ENCODE results near the gene STK38. TPM values are rescaled to one million over a fixed set of nuclear protein-coding genes. Genes with fewer than 3 reads are reported as not detected.
A peak's percentile ranks its signal among the peaks of the same experiment; 100 is the strongest.

STK38 gene
- total and polyA plus RNA-seq, 2 of the 13 experiments (the other 11 are each of a cell fraction or from before 2014, with no cell fraction given), result 10.3 to 20.7 TPM

DNA sequence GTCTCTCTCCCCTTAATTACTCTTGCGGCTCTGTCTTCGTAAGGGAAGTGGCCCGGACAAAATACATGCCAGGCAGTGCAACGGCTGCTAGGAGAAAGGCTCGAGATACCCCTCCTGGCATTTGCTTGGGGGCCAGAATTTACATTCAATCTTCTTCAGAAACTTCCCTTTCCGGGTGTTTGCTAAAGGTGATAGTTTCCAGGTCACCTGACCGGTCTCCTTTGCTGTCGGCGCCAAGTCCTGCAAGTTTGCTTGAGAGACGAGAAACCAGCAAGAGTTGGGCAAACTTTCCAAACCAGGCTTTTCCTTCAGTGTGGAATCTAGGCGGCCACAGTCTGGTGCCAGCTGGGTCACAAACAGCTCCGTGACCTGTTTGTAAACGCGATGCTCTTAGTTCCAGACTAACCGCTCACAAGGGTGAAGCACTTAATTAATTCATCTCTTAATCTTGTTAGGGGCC is 46.3 kb upstream of the STK38 start (continued):
- no peak for TF ChIP-seq ZNF788 (CRISPR knock-in tag; IDR thresholded peaks at IDR 0.05; ENCODE audit: borderline replicate concordance)
- no peak for TF ChIP-seq ZNF563 (CRISPR knock-in tag; IDR thresholded peaks at IDR 0.05)
- TF ChIP-seq, protein P1, sequence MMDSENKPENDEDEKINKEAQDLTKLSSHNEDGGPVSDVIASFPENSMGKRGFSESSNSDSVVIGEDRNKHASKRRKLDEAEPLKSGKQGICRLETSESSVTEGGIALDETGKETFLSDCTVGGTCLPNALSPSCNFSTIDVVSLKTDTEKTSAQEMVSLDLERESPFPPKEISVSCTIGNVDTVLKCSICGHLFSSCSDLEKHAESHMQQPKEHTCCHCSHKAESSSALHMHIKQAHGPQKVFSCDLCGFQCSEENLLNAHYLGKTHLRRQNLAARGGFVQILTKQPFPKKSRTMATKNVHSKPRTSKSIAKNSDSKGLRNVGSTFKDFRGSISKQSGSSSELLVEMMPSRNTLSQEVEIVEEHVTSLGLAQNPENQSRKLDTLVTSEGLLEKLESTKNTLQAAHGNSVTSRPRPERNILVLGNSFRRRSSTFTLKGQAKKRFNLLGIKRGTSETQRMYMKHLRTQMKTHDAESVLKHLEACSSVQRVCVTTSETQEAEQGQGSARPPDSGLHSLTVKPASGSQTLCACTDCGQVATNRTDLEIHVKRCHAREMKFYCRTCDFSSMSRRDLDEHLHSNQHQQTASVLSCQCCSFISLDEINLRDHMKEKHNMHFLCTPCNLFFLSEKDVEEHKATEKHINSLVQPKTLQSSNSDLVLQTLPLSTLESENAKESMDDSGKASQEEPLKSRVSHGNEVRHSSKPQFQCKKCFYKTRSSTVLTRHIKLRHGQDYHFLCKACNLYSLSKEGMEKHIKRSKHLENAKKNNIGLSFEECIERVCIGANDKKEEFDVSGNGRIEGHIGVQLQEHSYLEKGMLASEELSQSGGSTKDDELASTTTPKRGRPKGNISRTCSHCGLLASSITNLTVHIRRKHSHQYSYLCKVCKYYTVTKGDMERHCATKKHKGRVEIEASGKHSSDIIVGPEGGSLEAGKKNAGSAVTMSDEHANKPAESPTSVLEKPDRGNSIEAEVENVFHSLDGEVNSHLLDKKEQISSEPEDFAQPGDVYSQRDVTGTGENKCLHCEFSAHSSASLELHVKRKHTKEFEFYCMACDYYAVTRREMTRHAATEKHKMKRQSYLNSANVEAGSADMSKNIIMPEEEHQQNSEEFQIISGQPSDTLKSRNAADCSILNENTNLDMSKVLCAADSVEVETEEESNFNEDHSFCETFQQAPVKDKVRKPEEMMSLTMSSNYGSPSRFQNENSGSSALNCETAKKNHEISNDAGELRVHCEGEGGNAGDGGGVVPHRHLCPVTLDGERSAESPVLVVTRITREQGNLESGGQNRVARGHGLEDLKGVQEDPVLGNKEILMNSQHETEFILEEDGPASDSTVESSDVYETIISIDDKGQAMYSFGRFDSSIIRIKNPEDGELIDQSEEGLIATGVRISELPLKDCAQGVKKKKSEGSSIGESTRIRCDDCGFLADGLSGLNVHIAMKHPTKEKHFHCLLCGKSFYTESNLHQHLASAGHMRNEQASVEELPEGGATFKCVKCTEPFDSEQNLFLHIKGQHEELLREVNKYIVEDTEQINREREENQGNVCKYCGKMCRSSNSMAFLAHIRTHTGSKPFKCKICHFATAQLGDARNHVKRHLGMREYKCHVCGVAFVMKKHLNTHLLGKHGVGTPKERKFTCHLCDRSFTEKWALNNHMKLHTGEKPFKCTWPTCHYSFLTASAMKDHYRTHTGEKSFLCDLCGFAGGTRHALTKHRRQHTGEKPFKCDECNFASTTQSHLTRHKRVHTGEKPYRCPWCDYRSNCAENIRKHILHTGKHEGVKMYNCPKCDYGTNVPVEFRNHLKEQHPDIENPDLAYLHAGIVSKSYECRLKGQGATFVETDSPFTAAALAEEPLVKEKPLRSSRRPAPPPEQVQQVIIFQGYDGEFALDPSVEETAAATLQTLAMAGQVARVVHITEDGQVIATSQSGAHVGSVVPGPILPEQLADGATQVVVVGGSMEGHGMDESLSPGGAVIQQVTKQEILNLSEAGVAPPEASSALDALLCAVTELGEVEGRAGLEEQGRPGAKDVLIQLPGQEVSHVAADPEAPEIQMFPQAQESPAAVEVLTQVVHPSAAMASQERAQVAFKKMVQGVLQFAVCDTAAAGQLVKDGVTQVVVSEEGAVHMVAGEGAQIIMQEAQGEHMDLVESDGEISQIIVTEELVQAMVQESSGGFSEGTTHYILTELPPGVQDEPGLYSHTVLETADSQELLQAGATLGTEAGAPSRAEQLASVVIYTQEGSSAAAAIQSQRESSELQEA (CRISPR knock-in tag; IDR thresholded peaks at IDR 0.05; ENCODE audit: not compliant biosample characterization), result peak; percentile 70
- TF ChIP-seq SRY (CRISPR knock-in tag; IDR thresholded peaks at IDR 0.05), result no peak; the same call in 1 of the 2 replicates
- no peak for TF ChIP-seq HMG20B (CRISPR knock-in tag; conservative IDR thresholded peaks at IDR 0.05)
- TF ChIP-seq GZF1 (CRISPR knock-in tag; IDR thresholded peaks at IDR 0.05), result no peak
- no peak for TF ChIP-seq ZNF282 (IDR thresholded peaks at IDR 0.05; ENCODE audit: partially characterized antibody)
- no peak for TF ChIP-seq NFKB2 (CRISPR knock-in tag; IDR thresholded peaks at IDR 0.05; ENCODE audit: borderline replicate concordance)
- no peak for TF ChIP-seq SUZ12 (IDR thresholded peaks at IDR 0.05; ENCODE audit: low read depth, low read length)
- TF ChIP-seq, protein P2, sequence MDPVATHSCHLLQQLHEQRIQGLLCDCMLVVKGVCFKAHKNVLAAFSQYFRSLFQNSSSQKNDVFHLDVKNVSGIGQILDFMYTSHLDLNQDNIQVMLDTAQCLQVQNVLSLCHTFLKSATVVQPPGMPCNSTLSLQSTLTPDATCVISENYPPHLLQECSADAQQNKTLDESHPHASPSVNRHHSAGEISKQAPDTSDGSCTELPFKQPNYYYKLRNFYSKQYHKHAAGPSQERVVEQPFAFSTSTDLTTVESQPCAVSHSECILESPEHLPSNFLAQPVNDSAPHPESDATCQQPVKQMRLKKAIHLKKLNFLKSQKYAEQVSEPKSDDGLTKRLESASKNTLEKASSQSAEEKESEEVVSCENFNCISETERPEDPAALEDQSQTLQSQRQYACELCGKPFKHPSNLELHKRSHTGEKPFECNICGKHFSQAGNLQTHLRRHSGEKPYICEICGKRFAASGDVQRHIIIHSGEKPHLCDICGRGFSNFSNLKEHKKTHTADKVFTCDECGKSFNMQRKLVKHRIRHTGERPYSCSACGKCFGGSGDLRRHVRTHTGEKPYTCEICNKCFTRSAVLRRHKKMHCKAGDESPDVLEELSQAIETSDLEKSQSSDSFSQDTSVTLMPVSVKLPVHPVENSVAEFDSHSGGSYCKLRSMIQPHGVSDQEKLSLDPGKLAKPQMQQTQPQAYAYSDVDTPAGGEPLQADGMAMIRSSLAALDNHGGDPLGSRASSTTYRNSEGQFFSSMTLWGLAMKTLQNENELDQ (CRISPR knock-in tag; IDR thresholded peaks at IDR 0.05; ENCODE audit: borderline replicate concordance), result no peak
- no peak for TF ChIP-seq ZFP36 (IDR thresholded peaks at IDR 0.05; ENCODE audit: borderline replicate concordance, low read depth, low read length, partially characterized antibody)
- TF ChIP-seq, protein P3, sequence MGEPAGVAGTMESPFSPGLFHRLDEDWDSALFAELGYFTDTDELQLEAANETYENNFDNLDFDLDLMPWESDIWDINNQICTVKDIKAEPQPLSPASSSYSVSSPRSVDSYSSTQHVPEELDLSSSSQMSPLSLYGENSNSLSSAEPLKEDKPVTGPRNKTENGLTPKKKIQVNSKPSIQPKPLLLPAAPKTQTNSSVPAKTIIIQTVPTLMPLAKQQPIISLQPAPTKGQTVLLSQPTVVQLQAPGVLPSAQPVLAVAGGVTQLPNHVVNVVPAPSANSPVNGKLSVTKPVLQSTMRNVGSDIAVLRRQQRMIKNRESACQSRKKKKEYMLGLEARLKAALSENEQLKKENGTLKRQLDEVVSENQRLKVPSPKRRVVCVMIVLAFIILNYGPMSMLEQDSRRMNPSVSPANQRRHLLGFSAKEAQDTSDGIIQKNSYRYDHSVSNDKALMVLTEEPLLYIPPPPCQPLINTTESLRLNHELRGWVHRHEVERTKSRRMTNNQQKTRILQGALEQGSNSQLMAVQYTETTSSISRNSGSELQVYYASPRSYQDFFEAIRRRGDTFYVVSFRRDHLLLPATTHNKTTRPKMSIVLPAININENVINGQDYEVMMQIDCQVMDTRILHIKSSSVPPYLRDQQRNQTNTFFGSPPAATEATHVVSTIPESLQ (CRISPR knock-in tag; conservative IDR thresholded peaks at IDR 0.05), result no peak
- peak; percentile 91; the same call in 1 of the 2 replicates for TF ChIP-seq ZNF337 (CRISPR knock-in tag; IDR thresholded peaks at IDR 0.05; ENCODE audit: borderline replicate concordance, low read depth)
- TF ChIP-seq, protein P4, sequence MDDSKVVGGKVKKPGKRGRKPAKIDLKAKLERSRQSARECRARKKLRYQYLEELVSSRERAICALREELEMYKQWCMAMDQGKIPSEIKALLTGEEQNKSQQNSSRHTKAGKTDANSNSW (CRISPR knock-in tag; IDR thresholded peaks at IDR 0.05; ENCODE audit: borderline replicate concordance), result peak; percentile 33; the same call in 1 of the 2 replicates
- TF ChIP-seq GATA4 (IDR thresholded peaks at IDR 0.05; ENCODE audit: borderline replicate concordance, low read depth), result no peak; the same call in 1 of the 2 replicates
- 0 out of 2 replicates have a peak, but pooled peaks have one; percentile 5 for TF ChIP-seq GFI1 (CRISPR knock-in tag; IDR thresholded peaks at IDR 0.05; ENCODE audit: borderline replicate concordance)
- 0 out of 2 replicates have a peak, but pooled peaks have one; percentile 89 for TF ChIP-seq ZNF260 (CRISPR knock-in tag; IDR thresholded peaks at IDR 0.05; ENCODE audit: borderline replicate concordance, low read depth)
